Retina (tissue), 1 donor: ENCODE data around the gene GPR161.
A peak's percentile ranks its signal among the peaks of the same experiment; 100 is the strongest.

Source experiments
- DNase-seq: peaks from one replicate; pipeline ENCODE4 v3.0.0-alpha.2; 2016

The GPR161 gene

DNA sequence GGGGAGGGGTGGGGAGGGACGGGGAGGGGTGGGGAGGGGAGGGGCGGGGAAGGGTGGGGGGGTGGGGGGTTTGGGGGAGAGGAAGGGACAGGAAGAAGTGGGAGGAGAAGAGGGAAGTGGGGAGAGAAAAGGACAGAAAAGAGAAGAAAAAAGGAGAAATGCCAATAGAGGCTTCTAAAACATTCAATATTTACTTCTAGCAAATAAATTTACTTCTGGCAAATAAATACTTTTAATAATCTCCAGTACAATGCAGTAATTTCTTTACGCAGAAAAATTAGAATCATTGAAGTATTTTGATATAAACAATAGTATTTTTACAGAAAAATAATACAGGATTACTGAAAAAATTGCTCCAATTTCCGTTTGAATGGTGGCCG is 9.4 kb upstream of the GPR161 start:
- DNase-seq = no peak

DNA sequence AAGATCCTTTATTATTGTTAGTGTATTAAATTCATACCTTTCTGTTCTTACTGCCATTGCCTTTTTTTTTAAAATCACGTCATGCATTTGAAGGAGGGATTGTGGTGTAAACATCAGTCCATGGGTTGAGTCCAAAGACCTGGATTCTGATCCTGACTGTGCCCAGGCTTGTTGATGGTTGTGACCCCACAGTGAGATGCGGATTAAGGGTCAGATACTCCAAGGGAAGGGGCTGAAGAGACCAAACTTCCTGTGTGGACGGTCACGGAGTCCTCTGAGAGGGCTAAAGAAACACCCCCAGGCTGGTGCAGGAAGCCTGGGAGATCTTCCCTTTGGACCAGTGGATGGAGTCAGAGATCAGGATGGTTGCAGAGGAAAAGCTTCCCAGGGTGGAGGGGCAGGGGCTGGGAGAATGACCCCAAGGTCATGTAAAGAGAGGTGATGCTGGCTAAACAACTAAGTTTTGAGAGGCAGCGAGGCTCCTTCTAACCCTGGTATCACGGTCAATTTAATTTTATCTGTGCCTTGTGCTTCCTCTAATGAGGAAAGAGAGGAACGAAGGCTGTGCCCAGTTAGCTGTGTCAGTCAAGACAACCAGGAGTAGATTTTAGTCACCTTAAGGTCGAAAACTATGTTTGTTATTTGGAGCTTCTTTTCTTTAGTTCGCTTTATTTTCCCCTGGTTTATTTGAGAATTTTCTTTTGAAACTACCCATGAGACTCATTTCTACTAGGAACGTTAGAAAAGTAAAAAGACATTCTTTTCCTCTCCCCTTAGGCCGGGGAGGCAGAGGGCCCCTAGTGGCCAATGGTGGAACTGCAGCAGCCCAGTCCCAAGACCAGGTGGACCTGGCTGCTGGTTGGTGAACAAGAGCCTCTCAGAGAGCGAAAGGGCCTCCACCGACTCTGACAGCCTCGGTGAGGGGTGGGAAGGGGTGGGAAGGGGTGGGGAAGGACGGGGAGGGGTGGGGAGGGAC is 8.7 kb upstream of the GPR161 start:
- peak; percentile 81 for DNase-seq

DNA sequence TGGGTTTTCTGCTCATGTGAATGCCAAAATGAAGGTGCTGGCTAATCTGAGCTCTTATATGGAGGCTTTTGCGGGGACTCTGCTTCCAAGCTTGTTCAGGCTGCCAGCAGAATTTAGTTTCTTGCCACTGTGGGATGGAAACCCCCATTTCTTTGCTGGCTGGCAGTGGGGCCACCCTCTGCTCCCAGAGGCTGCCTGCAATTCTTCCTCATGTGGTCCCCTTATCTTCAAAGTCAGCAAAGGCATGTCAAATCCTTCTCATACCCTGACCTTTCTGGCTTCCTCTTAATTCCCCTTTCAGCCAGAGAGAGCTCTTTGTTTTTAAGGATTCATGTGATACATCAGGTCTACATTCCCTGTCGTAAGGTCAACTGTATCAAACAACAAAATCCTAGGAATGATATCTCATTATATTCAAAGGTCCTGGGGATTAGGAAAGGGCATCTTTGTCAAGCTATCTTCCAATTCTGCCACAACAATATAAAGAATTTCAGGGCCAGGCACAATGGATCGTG is 5.2 kb upstream of the GPR161 start:
- DNase-seq = no peak

DNA sequence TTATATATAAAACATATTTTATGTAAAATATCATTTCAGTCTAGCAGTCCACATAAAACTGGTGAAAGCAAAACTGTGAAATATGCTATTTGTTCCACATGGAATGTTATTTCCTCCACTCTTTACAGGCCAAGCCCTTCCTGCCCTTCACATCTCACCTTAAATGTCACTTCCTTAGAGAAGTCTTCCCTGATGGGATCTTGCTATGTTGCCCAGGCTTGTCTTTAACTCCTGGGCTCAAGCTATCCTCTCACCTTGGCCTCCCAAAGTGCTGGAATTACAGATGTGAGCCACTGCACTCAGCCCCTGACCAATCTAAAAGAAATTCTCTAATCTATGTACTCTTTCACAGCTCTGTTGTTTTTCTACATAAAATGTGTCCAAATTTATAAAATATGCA is 2.3 kb upstream of the GPR161 start:
- DNase-seq = no peak

DNA sequence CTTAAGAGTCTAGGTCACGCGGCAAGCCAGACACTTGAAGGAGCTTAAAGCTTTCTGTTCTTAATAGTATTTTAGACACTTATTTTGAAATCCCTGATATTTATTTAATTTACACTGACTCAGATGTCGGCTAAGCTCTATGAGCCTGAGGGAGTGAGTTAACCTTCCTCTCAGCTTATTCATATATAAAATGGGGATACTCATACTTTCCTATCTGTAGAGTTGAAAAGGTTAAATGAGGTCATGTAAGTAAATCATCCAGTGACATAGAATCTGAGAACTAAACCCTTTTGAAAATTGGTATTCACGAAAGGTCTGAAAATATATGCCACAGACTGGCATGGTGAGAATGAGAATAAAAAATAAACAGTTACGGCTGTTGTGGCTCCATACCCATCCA is 1.4 kb upstream of the GPR161 start:
- no peak for DNase-seq

DNA sequence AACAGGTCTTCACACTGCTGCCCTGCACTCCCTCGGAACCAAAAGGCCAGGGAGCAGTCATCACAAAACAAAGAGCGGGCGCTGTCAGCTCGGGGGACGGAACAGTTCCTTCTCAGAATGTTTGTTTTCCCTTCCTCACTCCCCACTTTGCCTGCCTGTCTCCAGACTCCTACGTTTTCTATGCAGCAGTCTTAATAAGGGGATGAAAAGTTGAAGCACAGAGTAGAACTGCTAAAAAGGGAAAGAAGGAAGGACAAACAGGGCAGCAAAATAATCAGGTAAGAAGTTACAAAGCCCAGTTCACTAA is 738 bp upstream of the GPR161 start:
- no peak for DNase-seq

DNA sequence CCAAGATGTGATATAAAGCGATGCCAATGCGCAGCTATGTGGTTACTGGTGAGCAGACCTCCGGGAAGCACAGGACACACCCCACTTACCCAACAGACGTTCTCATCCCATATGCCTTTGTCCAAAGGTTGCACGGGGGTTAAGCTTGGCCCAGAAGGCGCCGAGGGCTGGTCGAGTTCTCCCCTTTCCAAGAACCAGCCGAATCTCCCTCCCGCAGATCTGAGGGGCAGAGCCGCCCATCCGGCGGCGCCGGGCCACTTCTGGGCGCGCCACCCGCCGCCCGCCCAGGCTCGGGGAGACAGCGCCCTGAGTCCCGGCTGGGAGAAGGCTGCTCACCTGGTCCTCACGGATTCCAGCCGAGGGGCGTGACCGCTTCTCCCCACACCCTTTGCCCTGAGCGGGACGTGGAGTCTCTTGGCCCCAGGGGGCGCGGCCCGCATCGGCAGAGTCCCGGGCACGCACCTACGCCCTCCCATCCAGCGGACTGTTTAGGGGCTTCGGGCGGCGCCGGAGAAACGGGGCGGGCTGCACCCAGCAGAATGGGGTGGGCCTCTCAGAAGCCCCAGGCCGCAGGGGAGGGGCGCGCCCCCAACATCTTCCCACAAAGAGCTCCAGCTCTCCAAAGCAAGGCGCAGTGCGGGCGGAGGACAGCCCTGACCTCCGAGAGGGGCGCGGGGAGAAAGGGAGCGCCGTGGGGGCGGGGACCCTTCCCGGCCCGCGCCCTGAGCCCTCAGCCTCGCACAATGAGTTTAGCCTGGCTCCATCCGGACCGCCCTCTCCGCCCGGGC is 615 bp downstream of the GPR161 start:
- peak; percentile 84 for DNase-seq

DNA sequence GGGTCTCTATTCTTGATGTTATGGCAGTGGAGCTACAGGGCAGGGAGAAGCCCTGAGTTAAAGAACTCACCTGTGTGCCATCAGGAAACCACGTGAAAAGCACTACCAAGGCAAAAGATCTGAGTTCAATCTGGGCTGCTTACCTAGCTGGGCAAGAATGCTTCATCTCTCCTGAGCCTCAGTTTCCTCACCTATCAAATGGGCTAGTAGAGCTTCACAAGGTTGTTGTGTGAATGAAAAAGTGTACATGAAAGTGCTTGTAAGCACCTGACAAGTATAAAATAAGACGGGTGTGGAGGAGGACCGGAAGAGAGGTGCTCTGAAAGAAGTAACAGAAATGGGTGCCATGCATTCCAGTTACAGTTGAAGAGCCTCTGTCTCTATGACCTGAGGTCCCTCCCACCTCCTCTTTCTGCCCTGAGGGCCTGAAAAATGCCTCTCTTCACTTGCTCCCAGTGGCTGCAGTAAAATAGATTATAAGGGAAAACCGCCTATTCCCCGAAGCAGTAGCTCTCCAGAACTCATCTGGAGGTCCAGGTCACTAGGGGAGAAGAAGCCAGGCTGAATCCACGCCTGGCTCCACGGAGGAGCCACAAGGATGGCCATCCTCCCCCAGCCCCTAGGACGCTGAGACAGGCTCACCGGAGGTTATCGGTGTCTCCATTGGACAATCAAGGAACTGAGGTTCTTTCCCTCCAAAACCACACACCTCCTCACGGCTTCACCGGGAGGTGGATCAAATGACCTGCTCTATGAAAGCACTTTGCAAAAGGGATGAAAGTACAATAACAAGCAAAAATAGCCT is 1.4 kb downstream of the GPR161 start:
- no peak for DNase-seq

DNA sequence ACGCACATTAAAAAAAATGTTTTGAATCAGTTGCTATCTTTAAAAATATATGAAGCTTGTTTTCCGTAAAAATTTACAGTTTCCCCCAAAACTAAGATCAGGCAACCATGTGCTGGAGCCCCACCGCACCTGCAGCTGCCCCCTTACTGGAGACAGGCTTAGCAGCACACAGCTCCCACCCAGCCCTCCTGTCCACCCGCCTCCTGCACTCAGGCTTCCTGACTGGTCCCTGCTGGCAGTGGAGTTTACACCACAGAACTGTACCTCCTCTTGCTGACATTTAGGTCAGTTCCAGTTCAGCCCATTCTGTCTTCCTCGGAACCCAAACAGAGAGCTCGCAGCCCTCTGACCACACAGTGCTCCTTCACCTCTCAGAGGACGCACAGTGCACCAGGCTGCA is 2.1 kb downstream of the GPR161 start:
- DNase-seq = peak; percentile 40

DNA sequence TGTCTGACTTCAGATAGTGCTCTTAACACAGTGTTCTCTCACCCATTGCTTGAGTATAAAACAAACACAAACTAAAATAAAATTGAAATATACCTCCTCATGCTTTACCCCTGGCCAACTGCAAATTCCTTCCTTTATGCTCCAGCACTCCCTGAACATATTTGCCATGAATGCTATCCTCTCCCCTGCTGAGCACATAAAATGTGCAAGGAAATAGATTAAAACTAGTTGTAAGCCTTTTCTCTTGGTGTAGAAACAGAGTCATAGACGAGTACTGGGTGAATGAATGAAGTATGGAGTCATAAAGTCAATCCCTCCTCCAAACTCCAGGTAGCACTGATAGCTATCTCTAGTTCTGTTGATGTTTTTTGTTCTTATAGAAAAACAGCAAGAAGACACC is 2.6 kb downstream of the GPR161 start:
- DNase-seq = no peak

DNA sequence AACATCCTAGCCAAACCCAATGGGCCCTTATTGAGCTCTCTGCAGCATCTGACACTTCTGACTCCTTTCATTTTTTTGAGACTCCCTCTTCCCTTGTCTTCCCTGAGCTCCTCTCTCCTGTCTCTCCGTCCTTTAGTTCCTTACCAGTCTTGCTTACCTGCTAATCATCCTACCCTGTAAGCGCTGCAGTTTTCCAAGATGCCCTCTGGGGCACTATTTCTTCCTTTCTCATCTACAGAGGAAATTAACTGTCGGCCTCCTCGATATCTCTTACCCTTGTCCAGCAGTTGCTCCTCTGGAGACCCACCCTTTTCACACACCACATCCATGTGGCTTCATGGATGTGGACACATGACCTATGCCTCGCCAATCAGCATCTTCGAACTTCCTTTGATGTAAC is 6.8 kb downstream of the GPR161 start:
- DNase-seq = no peak

DNA sequence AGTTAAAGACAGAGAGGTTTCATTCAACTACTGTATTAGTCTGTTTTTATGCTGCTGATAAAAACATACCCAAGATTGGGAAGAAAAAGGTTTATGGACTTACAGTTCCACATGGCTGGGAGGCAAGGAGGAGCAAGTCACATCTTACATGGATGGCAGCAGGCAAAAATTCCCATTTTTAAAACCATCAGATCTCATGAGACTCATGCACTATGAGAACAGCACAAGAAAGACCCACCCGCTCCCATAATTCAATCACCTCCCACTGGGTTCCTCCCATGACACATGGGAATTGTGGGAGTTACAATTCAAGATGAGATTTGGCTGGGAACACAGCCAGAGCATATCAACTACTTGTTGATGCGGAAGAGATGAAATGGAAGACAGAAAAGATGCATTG is 9.2 kb downstream of the GPR161 start:
- no peak for DNase-seq

DNA sequence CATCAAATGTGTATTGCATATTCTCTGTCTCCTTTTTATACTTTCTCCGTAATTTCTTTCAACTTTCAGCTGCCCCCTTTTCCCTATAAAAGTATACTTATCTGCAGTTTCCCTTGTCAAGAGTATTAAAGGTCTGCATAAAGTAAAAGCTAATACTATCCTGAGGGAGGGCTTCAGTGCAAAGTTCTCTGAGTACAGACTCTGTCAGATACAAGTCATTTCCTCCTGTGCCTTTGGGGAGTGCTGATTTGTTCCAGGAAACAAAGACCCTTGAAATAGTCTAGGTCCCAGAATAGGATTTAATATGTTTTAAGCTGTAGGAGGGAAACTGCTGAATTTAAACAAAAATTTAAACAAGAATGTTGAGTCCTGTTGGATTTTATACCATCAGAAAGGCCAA is 11.7 kb downstream of the GPR161 start:
- DNase-seq = no peak

DNA sequence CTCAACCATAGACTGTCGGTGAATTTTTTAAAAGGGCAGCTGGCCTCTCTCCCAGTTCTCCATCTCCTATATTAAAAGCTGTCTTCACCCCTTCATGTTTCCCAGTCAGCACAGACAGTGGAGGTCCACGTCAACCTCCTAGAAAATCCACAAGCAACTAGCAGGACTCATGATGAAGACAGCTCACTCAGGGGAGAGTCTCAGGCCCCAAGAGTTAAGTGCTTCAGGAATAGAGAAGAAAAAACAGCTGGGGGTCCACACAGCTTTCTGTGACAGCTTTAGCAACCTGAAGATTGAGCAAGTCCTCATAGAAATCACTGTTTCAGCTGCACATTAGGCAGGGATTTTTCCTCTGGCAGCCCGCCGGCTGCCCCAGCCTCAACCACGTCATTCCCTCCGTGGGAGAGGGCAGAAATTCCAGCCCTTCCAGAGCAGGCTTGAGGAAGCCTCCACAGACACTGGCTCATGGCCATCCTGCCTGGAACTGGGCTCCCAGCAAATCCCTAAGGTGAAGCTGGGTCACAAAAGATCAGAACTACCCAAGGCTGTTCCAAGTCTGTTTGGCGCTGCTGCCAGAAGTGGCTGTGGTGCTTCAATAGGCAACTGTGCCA is 15.2 kb downstream of the GPR161 start:
- no peak for DNase-seq

DNA sequence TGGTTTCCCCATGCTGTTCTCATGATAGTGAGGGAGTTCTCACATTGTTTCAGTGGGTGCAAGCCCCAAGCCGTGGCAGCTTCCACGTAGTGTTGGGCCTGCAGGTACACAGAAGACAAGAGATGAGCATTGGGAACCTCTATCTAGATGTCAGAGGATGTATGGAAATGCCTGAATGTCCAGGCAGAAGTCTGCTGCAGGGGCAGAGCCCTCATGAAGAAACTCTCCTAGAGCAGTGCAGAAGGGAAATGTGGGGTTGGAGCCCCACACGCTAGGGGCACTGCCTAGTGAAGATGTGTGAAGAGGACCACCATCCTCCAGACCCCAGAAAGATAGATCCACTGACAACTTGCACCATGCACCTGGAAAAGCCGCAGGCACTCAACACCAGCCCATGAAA is 17.0 kb downstream of the GPR161 start:
- DNase-seq = no peak

DNA sequence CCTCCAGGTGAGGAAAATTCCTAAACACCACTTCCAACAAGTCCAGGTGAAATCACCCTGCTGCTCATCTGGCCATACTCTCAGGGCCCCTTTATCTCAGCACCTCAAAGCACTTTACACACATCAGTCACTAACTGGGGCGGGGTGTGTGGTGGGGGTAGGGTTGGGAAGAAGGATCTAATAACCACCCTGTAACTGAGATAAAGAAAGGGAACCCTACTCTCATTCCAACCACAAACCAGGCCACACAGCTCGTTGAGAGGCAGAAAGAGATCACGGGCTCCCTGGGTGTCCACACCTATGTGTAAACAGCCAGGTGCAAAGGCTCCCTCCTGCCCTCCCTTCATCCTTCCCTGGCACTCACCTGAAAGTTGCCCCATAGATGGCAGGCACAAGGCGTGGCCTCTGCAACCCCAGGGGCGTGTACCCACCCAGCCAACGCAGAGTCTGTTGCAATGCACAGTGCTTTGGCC is 20.4 kb downstream of the GPR161 start:
- DNase-seq = no peak

DNA sequence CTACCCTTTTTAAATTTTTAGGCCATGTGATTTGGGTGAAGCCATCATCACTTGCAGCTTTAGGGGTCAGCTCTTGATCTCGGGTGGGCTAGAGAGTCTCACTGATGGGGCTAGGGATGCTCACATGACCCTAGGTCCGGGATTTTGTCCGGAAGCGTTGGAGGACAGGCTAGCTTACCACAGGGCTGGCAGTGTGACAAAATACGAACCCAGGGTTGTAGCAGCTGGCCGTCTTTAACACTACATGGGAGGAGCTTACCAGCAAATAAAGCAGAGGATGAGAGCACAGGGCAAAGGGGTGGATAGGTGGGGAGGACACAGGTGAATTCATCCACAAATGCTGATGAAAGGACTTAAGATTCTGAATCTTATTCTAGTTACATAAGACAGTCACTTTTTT is 21.9 kb downstream of the GPR161 start:
- no peak for DNase-seq

DNA sequence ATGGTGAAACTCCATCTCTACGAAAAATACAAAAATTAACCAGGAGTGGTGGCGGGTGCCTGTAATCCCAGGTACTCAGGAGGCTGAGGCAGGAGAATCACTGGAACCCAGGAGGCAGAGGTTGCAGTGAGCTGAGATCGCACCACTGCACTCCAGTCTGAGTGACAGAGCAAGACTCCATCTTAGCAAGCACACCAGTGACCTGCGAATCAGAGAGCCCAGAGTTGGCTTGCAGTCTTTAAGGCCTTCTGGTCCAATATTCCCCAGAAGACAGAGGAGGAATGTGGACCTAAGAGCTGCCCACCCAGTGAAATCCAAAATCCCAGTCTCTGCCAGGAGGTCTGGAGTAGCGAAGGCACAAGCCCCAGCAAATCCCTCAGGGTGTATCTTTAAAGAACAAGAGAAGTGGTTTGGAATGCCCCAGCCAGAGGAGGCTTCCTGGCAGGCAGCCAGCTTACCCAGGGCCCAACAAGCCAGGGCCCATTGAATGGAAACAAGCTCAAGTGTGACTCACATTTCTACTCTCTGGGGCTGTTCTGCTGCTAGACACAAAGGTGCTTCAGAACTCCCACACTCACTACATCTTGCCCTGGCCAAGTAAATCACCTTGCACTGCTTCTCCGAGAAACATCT is 23.9 kb downstream of the GPR161 start:
- no peak for DNase-seq

DNA sequence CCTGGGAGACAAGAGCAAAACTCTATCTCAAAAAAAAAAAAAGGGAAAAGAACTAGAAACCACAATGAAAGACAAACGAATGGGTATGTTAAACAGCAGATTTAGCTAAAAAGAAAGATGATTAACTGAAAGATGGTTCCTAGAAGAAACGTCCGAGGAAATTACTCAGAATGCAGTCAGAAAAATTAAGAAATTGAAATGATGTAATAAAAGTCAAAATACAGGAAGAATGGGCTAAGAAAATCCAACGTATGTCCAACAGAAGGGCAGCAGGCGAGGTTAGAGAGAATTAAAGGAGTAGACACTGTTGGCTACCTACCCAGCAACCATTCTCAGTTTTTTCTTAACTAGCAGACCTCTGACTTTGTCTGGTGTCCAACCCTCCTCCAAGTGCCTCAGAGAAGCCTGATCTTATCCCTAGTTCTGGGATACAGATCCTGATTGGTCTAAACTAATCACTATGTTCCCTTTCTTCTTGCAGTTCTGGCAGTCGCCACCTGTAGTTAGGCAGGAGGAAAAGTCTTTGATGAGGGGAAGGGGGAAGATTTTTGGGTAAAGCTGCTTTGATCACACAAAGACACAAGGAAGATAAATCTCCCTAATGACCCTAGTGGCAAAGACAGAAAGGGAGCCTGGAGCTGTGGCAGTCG is 25.7 kb downstream of the GPR161 start:
- DNase-seq = no peak

DNA sequence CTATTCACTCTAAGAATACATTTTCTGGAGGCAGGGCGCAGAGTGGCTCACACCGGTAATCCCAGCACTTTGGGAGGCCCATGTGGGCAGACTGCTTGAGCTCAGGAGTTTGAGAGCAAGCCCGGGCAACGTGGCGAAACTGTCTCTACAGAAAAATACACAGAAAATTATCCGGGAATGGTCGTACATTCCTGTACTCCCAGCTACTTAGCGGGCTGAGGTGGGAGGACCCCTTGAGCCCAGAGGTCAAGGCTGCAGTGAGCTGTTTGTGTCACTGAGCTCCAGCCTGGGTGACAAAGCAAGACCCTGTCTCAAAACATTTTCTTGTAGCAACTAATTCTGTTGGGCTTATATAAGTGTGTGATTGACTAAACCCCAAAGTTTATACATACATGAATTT is 30.5 kb downstream of the GPR161 start:
- no peak for DNase-seq

DNA sequence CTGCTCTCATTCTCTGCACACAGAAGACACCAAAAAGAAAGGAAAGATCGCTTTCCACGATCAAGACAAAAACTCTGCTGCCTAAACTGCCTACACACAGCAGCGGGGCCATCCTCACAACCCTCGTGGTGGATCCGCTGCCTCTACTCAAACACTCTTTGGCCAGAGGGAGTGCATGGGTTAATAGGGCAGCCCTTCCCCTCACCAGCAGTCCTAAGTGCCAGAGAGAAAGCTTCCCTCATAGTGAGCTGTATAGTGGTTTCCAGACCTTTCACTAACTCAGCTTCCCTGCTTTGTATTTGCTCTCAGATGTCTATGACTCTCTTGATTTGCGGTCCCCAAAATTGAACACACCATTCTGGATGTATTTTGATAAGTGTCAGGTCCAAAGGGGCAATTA is 30.9 kb downstream of the GPR161 start:
- DNase-seq = no peak

DNA sequence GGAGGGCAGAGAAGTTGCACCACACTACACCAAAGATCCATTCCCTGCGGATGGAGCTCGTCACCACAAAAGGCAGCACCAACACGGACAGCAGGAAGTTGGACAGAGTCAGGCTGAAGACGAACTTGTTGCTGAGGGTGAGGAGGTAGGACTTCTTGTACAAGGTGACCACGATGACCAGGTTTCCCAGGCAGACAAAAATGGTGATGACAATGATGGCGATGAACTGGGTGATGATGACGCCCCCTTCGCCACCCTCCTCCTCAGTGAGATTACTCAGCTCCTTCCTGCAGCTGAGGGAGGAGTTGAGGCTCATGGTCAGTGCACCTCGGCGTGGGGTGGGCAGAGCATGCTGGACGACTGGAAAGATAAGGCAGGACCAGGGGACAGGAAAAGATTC is 32.2 kb downstream of the GPR161 start:
- no peak for DNase-seq
